SK-N-SH (cell line): Measurements from ENCODE around the gene GATB. TPM values are rescaled to one million over a fixed set of nuclear protein-coding genes. Genes with fewer than 3 reads are reported as not detected.

Experiments used
- CTCF ChIA-PET: fragments of 300-600, 350-600 bp; formaldehyde crosslinking; extraction: SDS; loops from one replicate; lab custom pipeline; 2021; lab: Yijun Ruan, JAX
- POLR2A ChIA-PET: fragments of 350-600 bp; sonication (Branson Sonifier 250); formaldehyde crosslinking; extraction: SDS; loops from one replicate; lab custom pipeline; 2020; ENCODE audit warnings: antibody characterized with exemption, inconsistent platforms; lab: Yijun Ruan, JAX
- DNase-seq: peaks from one replicate; pipeline ENCODE4 v3.0.0; 2012
- H2AFZ ChIP-seq: fragments of 200-600 bp; sonication (generic); 2 replicates; pipeline ENCODE4 v1.8.1; 2016; ENCODE audit warnings: antibody characterized with exemption, mild to moderate bottlenecking, low read depth
- H3F3A ChIP-seq: fragments of 200-600 bp; sonication (generic); replicated peaks from 2 replicates; pipeline ENCODE3; 2016; ENCODE audit warnings: antibody characterized with exemption, mild to moderate bottlenecking; ENCODE audit not compliant: insufficient read depth
- H3K27ac ChIP-seq, 2 experiments: fragments of 200-500 bp in 1 of 2; fragments of 200-600 bp in 1 of 2; sonication (Bioruptor generic) in 1 of 2; sonication (generic), shearing (Covaris generic) in 1 of 2; 2 replicates each; pipeline versions ENCODE4 v1.5.1 to v1.6.1; 2014 to 2016; ENCODE audit warnings: low read depth in 2 of 2, inconsistent platforms in 1 of 2, low read length in 1 of 2, mild to moderate bottlenecking in 1 of 2, mixed read lengths in 1 of 2
- H3K27me3 ChIP-seq: fragments of 200-600 bp; sonication (generic), shearing (Covaris generic); 2 replicates; pipeline ENCODE4 v1.6.1; 2016; ENCODE audit warnings: mixed run types; ENCODE audit not compliant: insufficient read depth
- H3K36me3 ChIP-seq, 2 experiments: fragments of 200-500 bp in 1 of 2; fragments of 200-600 bp in 1 of 2; sonication (Bioruptor generic) in 1 of 2; sonication (generic) in 1 of 2; replicated peaks in 1 of 2; 2 replicates each; pipeline versions ENCODE3 to v1.5.1; 2014 to 2016; ENCODE audit warnings: low read length in 1 of 2, mild to moderate bottlenecking in 1 of 2; ENCODE audit not compliant: insufficient read depth in 2 of 2, control insufficient read depth in 1 of 2
- H3K4me1 ChIP-seq, 2 experiments: fragments of 200-500 bp in 1 of 2; fragments of 200-600 bp in 1 of 2; sonication (Bioruptor generic) in 1 of 2; sonication (generic), shearing (Covaris generic) in 1 of 2; 2 replicates each; pipeline versions ENCODE4 v1.5.1 to v1.6.1; 2014 to 2016; ENCODE audit warnings: low read depth in 1 of 2, low read length in 1 of 2, mixed run types in 1 of 2; ENCODE audit not compliant: insufficient read depth in 2 of 2, control insufficient read depth in 1 of 2
- H3K4me2 ChIP-seq: fragments of 200-600 bp; sonication (generic), shearing (Covaris generic); 2 replicates; pipeline ENCODE4 v1.6.1; 2017; ENCODE audit warnings: mixed run types
- H3K4me3 ChIP-seq, 2 experiments: fragments of 200-500 bp in 1 of 2; fragments of 200-600 bp in 1 of 2; sonication (Bioruptor generic) in 1 of 2; sonication (generic), shearing (Covaris generic) in 1 of 2; 2 replicates each; pipeline versions ENCODE4 v1.5.1 to v1.8.1; 2014 to 2016; ENCODE audit warnings: low read depth in 2 of 2, inconsistent platforms in 1 of 2, low read length in 1 of 2, mild to moderate bottlenecking in 1 of 2, mixed read lengths in 1 of 2, moderate library complexity in 1 of 2
- H3K79me2 ChIP-seq: fragments of 200-600 bp; sonication (generic); 2 replicates; pipeline ENCODE4 v1.8.1; 2017; ENCODE audit warnings: mild to moderate bottlenecking; ENCODE audit not compliant: insufficient read depth
- H3K9ac ChIP-seq: fragments of 200-600 bp; sonication (generic); 2 replicates; pipeline ENCODE4 v1.6.1; 2017; ENCODE audit warnings: mixed run types
- H3K9me2 ChIP-seq: fragments of 200-600 bp; sonication (generic); 2 replicates; pipeline ENCODE4 v1.6.1; 2017; ENCODE audit warnings: mixed run types
- H3K9me3 ChIP-seq: fragments of 200-600 bp; sonication (generic); 2 replicates; pipeline ENCODE4 v1.6.1; 2017; ENCODE audit warnings: mixed run types, mild to moderate bottlenecking, moderate library complexity
- H4K20me1 ChIP-seq: fragments of 200-600 bp; sonication (generic); 2 replicates; pipeline ENCODE4 v1.6.1; 2017; ENCODE audit warnings: mild to moderate bottlenecking, mixed run types; ENCODE audit not compliant: insufficient read depth
- FOSL2 ChIP-seq: IDR thresholded peaks from 2 replicates; pipeline ENCODE4 v1.4.0; 2012; ENCODE audit warnings: low read depth, mild to moderate bottlenecking, moderate library complexity, borderline replicate concordance
- FOXJ3 ChIP-seq: sonication (generic); formaldehyde crosslinking; IDR thresholded peaks from 2 replicates; pipeline ENCODE4 v1.5.1; 2020; ENCODE audit warnings: mild to moderate bottlenecking, missing genetic modification reagents
- FOXM1 ChIP-seq: IDR thresholded peaks from 2 replicates; pipeline ENCODE4 v1.4.0; 2012; ENCODE audit warnings: low read depth, mild to moderate bottlenecking
- GABPA ChIP-seq: IDR thresholded peaks from 2 replicates; pipeline ENCODE4 v1.4.0; 2012; ENCODE audit warnings: low read depth, mild to moderate bottlenecking
- GATA2 ChIP-seq: sonication (generic); formaldehyde crosslinking; IDR thresholded peaks from 2 replicates; pipeline ENCODE4 v1.5.0; 2020; ENCODE audit warnings: mild to moderate bottlenecking, missing genetic modification reagents
- MXI1 ChIP-seq: IDR thresholded peaks from 2 replicates; pipeline ENCODE4 v1.6.1; 2012; ENCODE audit warnings: mild to moderate bottlenecking, low read depth, low read length, improper control_type of control experiment
- NRF1 ChIP-seq: IDR thresholded peaks from 2 replicates; pipeline ENCODE4 v1.6.1; 2012; ENCODE audit warnings: low read depth, mild to moderate bottlenecking, low read length
- RAD21 ChIP-seq: IDR thresholded peaks from 2 replicates; pipeline ENCODE4 v1.6.1; 2012; ENCODE audit warnings: mild to moderate bottlenecking, low read length
- RCOR1 ChIP-seq: fragments of 150-350 bp; IDR thresholded peaks from 2 replicates; pipeline ENCODE4 v1.6.1; 2017; ENCODE audit warnings: antibody characterized with exemption, low read length
- RFX5 ChIP-seq: IDR thresholded peaks from 2 replicates; pipeline ENCODE4 v1.6.1; 2012; ENCODE audit warnings: mild to moderate bottlenecking, improper control_type of control experiment, low read length
- TCF12 ChIP-seq: IDR thresholded peaks from 2 replicates; pipeline ENCODE4 v1.4.0; 2012
- TEAD4 ChIP-seq: IDR thresholded peaks from 2 replicates; pipeline ENCODE4 v1.4.0; 2012; ENCODE audit warnings: mild to moderate bottlenecking, borderline replicate concordance; ENCODE audit not compliant: insufficient read depth
- WGBS: methylation state at CpG from one replicate; pipeline ENCODE4 v1.1.6; 2017; ENCODE audit warnings: low lambda C conversion rate; 5-methylcytosine and 5-hydroxymethylcytosine counted together
- polyA plus RNA-seq, 3 experiments: library from polyadenylated mRNA; depleted of rRNA; stranded (reverse); fragments of >200 nt; gene quantifications; 2 replicates each; pipeline ENCODE4 v1.2.3, GENCODE V29; 2012
- TF ChIP-seq, protein P1 (sequence below): IDR thresholded peaks from 2 replicates; pipeline ENCODE4 v1.6.1; 2012; ENCODE audit warnings: mild to moderate bottlenecking, low read depth, low read length, moderate library complexity
- TF ChIP-seq, protein P2 (sequence below): fragments of 150-350 bp; IDR thresholded peaks from 2 replicates; pipeline ENCODE4 v1.6.1; 2017; ENCODE audit warnings: antibody characterized with exemption, low read length, low read depth, borderline replicate concordance
- TF ChIP-seq, protein P3 (sequence below): fragments of 150-350 bp; IDR thresholded peaks from 2 replicates; pipeline ENCODE4 v1.6.1; 2016; ENCODE audit warnings: mild to moderate bottlenecking, low read depth, low read length
- TF ChIP-seq, protein P4 (sequence below): IDR thresholded peaks from 2 replicates; pipeline ENCODE4 v1.4.0; 2012; ENCODE audit warnings: low read depth, borderline replicate concordance

Gene GATB
- polyA plus RNA-seq, 1 of the 3 experiments (the other 2 are of a cell fraction) = 28.1 TPM

DNA sequence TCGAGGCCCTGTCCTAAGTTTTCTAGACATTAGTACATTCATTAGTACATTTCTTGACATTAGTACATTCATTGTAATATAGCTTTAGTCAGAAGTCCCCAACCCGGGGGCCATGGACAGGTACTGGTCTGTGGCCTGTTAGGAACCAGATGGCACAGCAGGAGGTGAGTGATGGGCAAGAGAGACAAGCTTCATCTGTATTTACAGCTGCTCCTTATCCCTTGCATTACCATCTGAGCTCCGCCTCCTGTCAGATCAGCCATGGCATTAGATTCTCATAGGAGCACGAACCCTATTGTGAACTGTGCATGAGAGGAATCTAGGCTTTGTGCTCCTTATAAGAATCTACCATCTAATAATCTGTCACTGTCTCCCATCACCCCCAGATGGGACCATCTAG, 48.0 kb downstream of the GATB start (continued):
- TF ChIP-seq NRF1 (no peak), FOXM1 (no peak), RFX5 (no peak), MXI1 (no peak)
- TF ChIP-seq, all 33 proteins: peak for 0

DNA sequence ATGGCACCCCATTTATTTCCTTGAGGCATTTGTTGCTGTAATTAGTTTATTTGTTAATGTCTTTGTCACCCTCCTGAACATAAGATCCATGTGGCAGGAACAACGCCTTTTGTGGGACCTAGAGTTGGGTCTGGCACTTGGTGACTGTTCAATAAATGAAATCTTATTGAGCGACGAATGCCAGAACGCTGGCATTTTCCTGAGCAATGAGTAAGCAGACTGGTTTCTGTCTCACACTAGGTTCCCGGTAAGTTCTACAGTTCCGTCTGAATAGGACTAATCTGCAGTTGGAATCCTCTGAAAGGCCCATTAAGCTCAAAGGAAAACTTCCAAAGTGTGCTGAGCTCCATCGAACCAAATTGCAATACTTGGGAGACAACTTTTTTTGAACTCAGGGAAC, 49.2 kb downstream of the GATB start:
- Histone ChIP-seq H2AFZ (no peak overlapping the region), H3K36me3 (peaks cover 0 to 20% of the 10 kb centered on the region in 2 experiments), H3K4me1 (no peaks in the 10 kb centered on the region), H3K4me3 (no peak overlapping the region), H3K27me3 (no peaks in the 10 kb centered on the region), H3K4me2 (no peak overlapping the region), H3F3A (no peaks in the 10 kb centered on the region), H4K20me1 (no peaks in the 10 kb centered on the region), H3K9me3 (no peaks in the 10 kb centered on the region), H3K9ac (no peak overlapping the region), H3K79me2 (no peaks in the 10 kb centered on the region), H3K27ac (no peak overlapping the region), H3K9me2 (no peaks in the 10 kb centered on the region)
- TF ChIP-seq GABPA = no peak
- no peak for TF ChIP-seq GATA2 (CRISPR knock-in tag)
- no peak for TF ChIP-seq FOXJ3 (CRISPR knock-in tag)
- TF ChIP-seq, protein P1, sequence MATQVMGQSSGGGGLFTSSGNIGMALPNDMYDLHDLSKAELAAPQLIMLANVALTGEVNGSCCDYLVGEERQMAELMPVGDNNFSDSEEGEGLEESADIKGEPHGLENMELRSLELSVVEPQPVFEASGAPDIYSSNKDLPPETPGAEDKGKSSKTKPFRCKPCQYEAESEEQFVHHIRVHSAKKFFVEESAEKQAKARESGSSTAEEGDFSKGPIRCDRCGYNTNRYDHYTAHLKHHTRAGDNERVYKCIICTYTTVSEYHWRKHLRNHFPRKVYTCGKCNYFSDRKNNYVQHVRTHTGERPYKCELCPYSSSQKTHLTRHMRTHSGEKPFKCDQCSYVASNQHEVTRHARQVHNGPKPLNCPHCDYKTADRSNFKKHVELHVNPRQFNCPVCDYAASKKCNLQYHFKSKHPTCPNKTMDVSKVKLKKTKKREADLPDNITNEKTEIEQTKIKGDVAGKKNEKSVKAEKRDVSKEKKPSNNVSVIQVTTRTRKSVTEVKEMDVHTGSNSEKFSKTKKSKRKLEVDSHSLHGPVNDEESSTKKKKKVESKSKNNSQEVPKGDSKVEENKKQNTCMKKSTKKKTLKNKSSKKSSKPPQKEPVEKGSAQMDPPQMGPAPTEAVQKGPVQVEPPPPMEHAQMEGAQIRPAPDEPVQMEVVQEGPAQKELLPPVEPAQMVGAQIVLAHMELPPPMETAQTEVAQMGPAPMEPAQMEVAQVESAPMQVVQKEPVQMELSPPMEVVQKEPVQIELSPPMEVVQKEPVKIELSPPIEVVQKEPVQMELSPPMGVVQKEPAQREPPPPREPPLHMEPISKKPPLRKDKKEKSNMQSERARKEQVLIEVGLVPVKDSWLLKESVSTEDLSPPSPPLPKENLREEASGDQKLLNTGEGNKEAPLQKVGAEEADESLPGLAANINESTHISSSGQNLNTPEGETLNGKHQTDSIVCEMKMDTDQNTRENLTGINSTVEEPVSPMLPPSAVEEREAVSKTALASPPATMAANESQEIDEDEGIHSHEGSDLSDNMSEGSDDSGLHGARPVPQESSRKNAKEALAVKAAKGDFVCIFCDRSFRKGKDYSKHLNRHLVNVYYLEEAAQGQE = no peak
- TF ChIP-seq TCF12 = no peak
- TF ChIP-seq, protein P2, sequence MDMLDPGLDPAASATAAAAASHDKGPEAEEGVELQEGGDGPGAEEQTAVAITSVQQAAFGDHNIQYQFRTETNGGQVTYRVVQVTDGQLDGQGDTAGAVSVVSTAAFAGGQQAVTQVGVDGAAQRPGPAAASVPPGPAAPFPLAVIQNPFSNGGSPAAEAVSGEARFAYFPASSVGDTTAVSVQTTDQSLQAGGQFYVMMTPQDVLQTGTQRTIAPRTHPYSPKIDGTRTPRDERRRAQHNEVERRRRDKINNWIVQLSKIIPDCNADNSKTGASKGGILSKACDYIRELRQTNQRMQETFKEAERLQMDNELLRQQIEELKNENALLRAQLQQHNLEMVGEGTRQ = no peak
- TF ChIP-seq, protein P3, sequence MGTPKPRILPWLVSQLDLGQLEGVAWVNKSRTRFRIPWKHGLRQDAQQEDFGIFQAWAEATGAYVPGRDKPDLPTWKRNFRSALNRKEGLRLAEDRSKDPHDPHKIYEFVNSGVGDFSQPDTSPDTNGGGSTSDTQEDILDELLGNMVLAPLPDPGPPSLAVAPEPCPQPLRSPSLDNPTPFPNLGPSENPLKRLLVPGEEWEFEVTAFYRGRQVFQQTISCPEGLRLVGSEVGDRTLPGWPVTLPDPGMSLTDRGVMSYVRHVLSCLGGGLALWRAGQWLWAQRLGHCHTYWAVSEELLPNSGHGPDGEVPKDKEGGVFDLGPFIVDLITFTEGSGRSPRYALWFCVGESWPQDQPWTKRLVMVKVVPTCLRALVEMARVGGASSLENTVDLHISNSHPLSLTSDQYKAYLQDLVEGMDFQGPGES = no peak
- TF ChIP-seq TEAD4 = no peak
- TF ChIP-seq, protein P4, sequence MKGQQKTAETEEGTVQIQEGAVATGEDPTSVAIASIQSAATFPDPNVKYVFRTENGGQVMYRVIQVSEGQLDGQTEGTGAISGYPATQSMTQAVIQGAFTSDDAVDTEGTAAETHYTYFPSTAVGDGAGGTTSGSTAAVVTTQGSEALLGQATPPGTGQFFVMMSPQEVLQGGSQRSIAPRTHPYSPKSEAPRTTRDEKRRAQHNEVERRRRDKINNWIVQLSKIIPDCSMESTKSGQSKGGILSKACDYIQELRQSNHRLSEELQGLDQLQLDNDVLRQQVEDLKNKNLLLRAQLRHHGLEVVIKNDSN = no peak
- TF ChIP-seq MXI1 = no peak
- no peak for TF ChIP-seq RCOR1
- TF ChIP-seq RAD21 = no peak
- TF ChIP-seq FOSL2 = no peak
- POLR2A ChIA-PET = no interaction called here
- CTCF ChIA-PET = interaction anchor here (1.0 kb wide), 1 partner anchor 11 kb away, joined by 3 read pairs; no protein-coding TSS in a partner anchor
- WGBS = 89% methylated on average over 7 of the region's 7 CpGs
- no peak for DNase-seq
